Psoas muscle (tissue), 8 donors: Measurements from ENCODE around the gene DNAH1. TPM values are rescaled to one million over a fixed set of nuclear protein-coding genes. Genes with fewer than 3 reads are reported as not detected.

Experiments used
- ATAC-seq, 4 donors: fragments of 200-7000 bp; cut with Tn5 transposase; one replicate each; pipeline ENCODE4 v1.9.1; 2020; ENCODE audit warnings: moderate library complexity in 3 of 4, mild to moderate bottlenecking in 2 of 4
- DNase-seq, 2 donors: peaks; one replicate each; pipeline ENCODE4 v3.0.0-alpha.2; 2020
- H3K27ac ChIP-seq: fragments of 200-600 bp; one replicate; pipeline ENCODE4 v1.8.0; 2022
- H3K27me3 ChIP-seq, 3 donors: fragments of 200-600 bp in 1 of 3; one replicate each; pipeline versions ENCODE4 v1.6.1 to v1.8.0; 2013 to 2022; ENCODE audit warnings: low read length in 2 of 3, mild to moderate bottlenecking in 2 of 3, moderate library complexity in 1 of 3; ENCODE audit not compliant: insufficient read depth in 3 of 3
- H3K36me3 ChIP-seq, 2 donors: fragments of 200-600 bp in 1 of 2; one replicate each; pipeline versions ENCODE4 v1.6.1 to v1.8.0; 2013 to 2022; ENCODE audit warnings: low read depth in 1 of 2, mild to moderate bottlenecking in 1 of 2, moderate library complexity in 1 of 2; ENCODE audit not compliant: insufficient read depth in 1 of 2
- H3K4me1 ChIP-seq: fragments of 200-600 bp; one replicate; pipeline ENCODE4 v1.8.0; 2022
- H3K4me3 ChIP-seq: fragments of 200-600 bp; one replicate; pipeline ENCODE4 v1.8.0; 2022; ENCODE audit warnings: mild to moderate bottlenecking
- H3K9me3 ChIP-seq: fragments of 200-600 bp; one replicate; pipeline ENCODE4 v1.8.0; 2022
- CTCF ChIP-seq: fragments of 200-600 bp; IDR thresholded peaks from one replicate; pipeline ENCODE4 v1.8.0; 2022; ENCODE audit warnings: antibody characterized with exemption
- WGBS, 3 donors: extraction: QIAGEN DNeasy Blood & Tissue Kit; methylation state at CpG; one replicate each; pipeline versions ENCODE4 v1.1.6 to v1.1.7; 2013; 5-methylcytosine and 5-hydroxymethylcytosine counted together
- intact Hi-C, 2 donors: fragments of 100-400 bp; cut with DNase I; formaldehyde crosslinking; loops; one replicate each; pipeline versions ENCODE4 v1.11.0 to v1.14.2; 2022
- polyA plus RNA-seq, 3 donors: library from polyadenylated mRNA; stranded (reverse); fragments of 200-250 nt; gene quantifications; one replicate each; pipeline ENCODE4 v1.2.3, GENCODE V29; 2013
- total RNA-seq, 4 donors: library from RNA; stranded (reverse); fragmentation: NEBNext Ultra II Directional in 2 of 4; extraction: Animal tissue kit (Norgen Biotek cat#: 25700) in 2 of 4; gene quantifications; one replicate each; pipeline versions ENCODE4 v1.2.1 to v1.2.4, GENCODE V29; 2021 to 2023
- donor health status: healthy with polysubstance abuse.
- donor health status: DM: no; HTN: no; CAD: no; lungs with moderate emphysema.
- donor health status: Bipolar disorder and iron deficiency.
- donor health status: healthy.
- donor health status: DM: yes; HTN: yes; CAD: no.
- donor health status: DM: no; HTN: no; CAD: no.
- donor health status: DM: no; HTN: no; CAD: no.
- donor health status: DM: yes; HTN: yes; CAD: no.

The DNAH1 gene
- total and polyA plus RNA-seq, 7 donors: 0.77 to 4.1 (median 2.4) TPM

DNA sequence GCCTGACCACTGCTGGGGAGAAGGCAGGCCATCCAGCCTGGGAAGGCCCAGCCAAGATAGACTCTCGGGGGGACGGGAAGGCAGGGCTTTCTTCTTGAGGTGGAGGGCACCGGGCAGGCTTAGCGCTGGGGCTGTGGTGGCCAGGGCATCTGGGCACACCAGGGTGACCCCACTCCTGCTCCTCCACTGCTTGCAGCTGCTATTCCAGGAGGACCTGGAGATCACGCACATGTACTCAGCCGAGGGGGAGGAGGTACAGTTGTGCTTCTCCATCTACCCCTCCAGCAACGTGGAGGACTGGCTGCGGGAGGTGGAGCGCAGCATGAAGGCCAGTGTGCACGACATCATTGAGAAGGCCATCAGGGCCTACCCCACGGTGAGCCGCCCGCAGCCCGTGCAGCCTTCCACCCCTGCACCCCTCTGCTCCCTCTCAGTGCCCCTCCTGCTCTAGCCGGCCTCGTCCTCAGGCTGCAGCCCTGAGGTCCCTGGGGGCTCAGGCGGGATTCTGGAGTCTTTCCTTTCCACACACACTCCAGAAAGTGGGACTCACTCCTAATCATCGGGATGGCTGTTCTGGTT is 42.3 kb downstream of the DNAH1 start:
- TF ChIP-seq CTCF: no peak
- no peaks in the 10 kb centered on the region for H3K9me3 ChIP-seq
- DNase-seq (peak; percentile 5 to 43), ATAC-seq (no peak)
- no peak overlapping the region for H3K4me3 ChIP-seq
- no peak overlapping the region for H3K27ac ChIP-seq
- WGBS, 3 donors: 81 to 91% (median 90%) methylated on average over 17 to 18 of the region's 18 CpGs
- no peaks in the 10 kb centered on the region for H3K4me1 ChIP-seq
- H3K27me3 ChIP-seq: no peaks in the 10 kb centered on the region
- intact Hi-C loops: loop anchor here (5.0 kb wide), 2 partner anchors 44 to 46 kb away; no protein-coding TSS in a partner anchor
- H3K36me3 ChIP-seq: peaks cover 0 to 91% of the 10 kb centered on the region in 2 donors

DNA sequence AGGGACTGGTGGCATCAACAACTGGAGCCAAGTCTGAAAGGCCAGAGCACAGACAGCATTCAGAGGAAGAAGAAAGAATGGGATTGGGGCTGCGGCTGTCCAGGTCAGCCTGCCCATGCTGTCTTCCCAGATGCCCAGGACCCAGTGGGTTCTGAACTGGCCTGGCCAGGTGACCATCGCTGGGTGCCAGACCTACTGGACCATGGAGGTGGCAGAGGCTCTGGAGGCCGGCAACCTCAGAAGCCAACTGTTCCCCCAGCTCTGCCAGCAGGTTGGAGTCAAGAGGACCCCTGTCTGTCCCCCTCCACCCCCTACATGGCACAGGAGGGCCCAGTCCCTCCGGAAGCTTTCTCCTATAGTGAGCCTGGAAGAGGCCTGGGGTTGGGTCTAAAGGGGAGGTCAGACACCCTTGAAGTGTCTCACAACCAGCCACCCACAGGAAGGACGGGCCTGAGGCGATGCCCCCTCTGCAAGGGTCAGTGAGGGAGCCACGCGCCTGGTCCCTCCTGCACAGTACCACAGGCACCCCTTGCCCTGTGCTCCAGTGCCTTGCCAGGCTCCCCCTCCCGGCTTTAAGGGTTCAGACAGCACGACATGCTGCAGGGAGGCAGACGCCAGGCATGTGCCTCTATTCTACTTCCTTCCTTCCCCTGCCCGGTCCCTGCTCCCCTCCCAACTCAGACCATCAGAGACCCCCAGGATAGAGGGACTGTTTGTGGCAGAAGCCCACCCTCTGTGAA is 43.2 kb downstream of the DNAH1 start:
- H3K27ac ChIP-seq: no peak overlapping the region
- no peaks in the 10 kb centered on the region for H3K4me1 ChIP-seq
- H3K4me3 ChIP-seq: no peak overlapping the region
- H3K27me3 ChIP-seq: no peaks in the 10 kb centered on the region
- WGBS, 3 donors: 87 to 93% (median 91%) methylated on average over 12 of the region's 12 CpGs
- no peak for ATAC-seq
- peak in 1 of 2 donors; percentile 50 for DNase-seq
- TF ChIP-seq CTCF: no peak
- H3K36me3 ChIP-seq: peaks cover 0 to 84% of the 10 kb centered on the region in 2 donors
- no peaks in the 10 kb centered on the region for H3K9me3 ChIP-seq
- intact Hi-C loops: loop anchor here (5.0 kb wide), 2 partner anchors 43 to 47 kb away; no protein-coding TSS in a partner anchor

- Histone ChIP-seq H3K4me3 (no peak overlapping the region), H3K27ac (no peak overlapping the region), H3K27me3 (no peaks in the 10 kb centered on the region), H3K36me3 (peaks cover 0 to 75% of the 10 kb centered on the region in 2 donors), H3K9me3 (no peaks in the 10 kb centered on the region), H3K4me1 (no peaks in the 10 kb centered on the region)
- WGBS, 3 donors: 94% methylated on average over 9 of the region's 9 CpGs
- no peak for ATAC-seq
- intact Hi-C loops: no loop called here
- no peak for TF ChIP-seq CTCF
- DNase-seq: peak in 1 of 2 donors; percentile 43
Observed at GRCh38 chr3:52361011-52361410, 44.9 kb downstream of the DNAH1 start.

DNA sequence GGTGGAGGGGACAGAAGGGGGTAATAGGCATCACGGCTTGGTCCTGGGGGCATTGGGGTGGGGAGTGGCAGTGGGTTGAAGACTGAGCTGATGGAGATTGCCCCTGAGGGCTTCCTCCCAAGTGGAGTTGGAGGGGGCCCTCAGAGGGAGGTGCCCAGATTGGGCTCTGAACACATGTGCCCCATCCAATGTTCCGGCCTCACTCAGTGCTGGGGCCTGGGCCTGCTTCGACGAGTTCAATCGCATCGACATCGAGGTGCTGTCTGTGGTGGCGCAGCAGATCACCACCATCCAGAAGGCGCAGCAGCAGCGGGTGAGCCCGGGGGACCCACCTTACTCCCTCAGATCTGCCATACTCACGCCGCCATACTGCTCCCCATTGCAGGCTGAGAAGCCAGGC is 45.3 kb downstream of the DNAH1 start:
- Histone ChIP-seq H3K27me3 (no peaks in the 10 kb centered on the region), H3K9me3 (no peaks in the 10 kb centered on the region), H3K27ac (no peak overlapping the region), H3K4me3 (no peak overlapping the region), H3K4me1 (no peaks in the 10 kb centered on the region), H3K36me3 (peaks cover 0 to 70% of the 10 kb centered on the region in 2 donors)
- TF ChIP-seq CTCF: no peak
- no peak for DNase-seq
- 96 to 98% (median 97%) methylated on average over 13 of the region's 13 CpGs for WGBS, 3 donors
- intact Hi-C loops: no loop called here
- no peak for ATAC-seq
